Measurements from ENCODE around the gene DACH1.

- no peak for TF ChIP-seq POLR2A (IDR thresholded peaks at IDR 0.05)
- no peak for TF ChIP-seq CTCF (IDR thresholded peaks at IDR 0.05)
- no peak for TF ChIP-seq POLR2AphosphoS5 (IDR thresholded peaks at IDR 0.05)
- TF ChIP-seq EP300 (IDR thresholded peaks at IDR 0.05; ENCODE audit: low read depth) = no peak
Measured at GRCh38 chr13:71634182-71634581, 232.8 kb downstream of the DACH1 start.
